Keratinocyte (primary cell): ENCODE data around the gene AMIGO2. TPM values are rescaled to one million over a fixed set of nuclear protein-coding genes. Genes with fewer than 3 reads are reported as not detected.

Source experiments
- DNase-seq: peaks from one replicate; pipeline ENCODE4 v3.0.0-alpha.2; 2011; ENCODE audit warnings: low read depth, missing footprints, low spot score
- FAIRE-seq: peaks from 2 replicates; lab custom pipeline; 2011; peaks lifted over from hg19 to GRCh38; lab: Jason Lieb, UNC
- H2AFZ ChIP-seq: 2 replicates; pipeline ENCODE4 v1.6.0; 2012; ENCODE audit warnings: low read length, control low read depth, inconsistent platforms; ENCODE audit not compliant: control insufficient read depth
- H3K27ac ChIP-seq: 2 replicates; pipeline ENCODE4 v1.5.1; 2011; ENCODE audit warnings: low read length; ENCODE audit not compliant: control insufficient read depth, insufficient read depth
- H3K27me3 ChIP-seq: 3 replicates; pipeline ENCODE4 v1.6.0; 2011; ENCODE audit warnings: low read length; ENCODE audit not compliant: control insufficient read depth, insufficient read depth; ENCODE audit errors: extremely low read depth
- H3K36me3 ChIP-seq, 2 experiments: 2 replicates in 1 of 2; 3 replicates in 1 of 2; pipeline ENCODE4 v1.5.1; 2011; ENCODE audit warnings: low read length in 2 of 2, mild to moderate bottlenecking in 1 of 2; ENCODE audit not compliant: control insufficient read depth in 2 of 2, insufficient read depth in 2 of 2; ENCODE audit errors: extremely low read depth in 1 of 2
- H3K4me1 ChIP-seq: 3 replicates; pipeline ENCODE4 v1.5.1; 2011; ENCODE audit warnings: low read length; ENCODE audit not compliant: control insufficient read depth, insufficient read depth; ENCODE audit errors: extremely low read depth
- H3K4me2 ChIP-seq: 3 replicates; pipeline ENCODE4 v1.6.0; 2011; ENCODE audit warnings: low read depth, low read length; ENCODE audit not compliant: control insufficient read depth, insufficient read depth; ENCODE audit errors: extremely low read depth
- H3K4me3 ChIP-seq, 3 experiments: fragments of 200-600 bp in 1 of 3; sonication (generic) in 1 of 3; 2 replicates in 2 of 3; 3 replicates in 1 of 3; pipeline ENCODE4 v1.5.1; 2011 to 2016; ENCODE audit warnings: low read length in 3 of 3, mild to moderate bottlenecking in 3 of 3, control low read depth in 2 of 3, inconsistent platforms in 1 of 3, low read depth in 1 of 3, mixed read lengths in 1 of 3, mixed run types in 1 of 3, moderate library complexity in 1 of 3; ENCODE audit not compliant: control insufficient read depth in 2 of 3, insufficient read depth in 2 of 3; ENCODE audit errors: extremely low read depth in 1 of 3
- H3K79me2 ChIP-seq: 2 replicates; pipeline ENCODE4 v1.6.0; 2012; ENCODE audit warnings: low read length; ENCODE audit not compliant: control insufficient read depth, insufficient read depth
- H3K9ac ChIP-seq: 3 replicates; pipeline ENCODE4 v1.6.0; 2011; ENCODE audit warnings: low read length; ENCODE audit not compliant: control insufficient read depth, insufficient read depth; ENCODE audit errors: extremely low read depth
- H3K9me1 ChIP-seq: 3 replicates; pipeline ENCODE4 v1.6.0; 2011; ENCODE audit warnings: low read length; ENCODE audit not compliant: control insufficient read depth, insufficient read depth; ENCODE audit errors: extremely low read depth
- H3K9me3 ChIP-seq: 2 replicates; pipeline ENCODE4 v1.5.1; 2012; ENCODE audit warnings: low read depth, low read length; ENCODE audit not compliant: control insufficient read depth
- H4K20me1 ChIP-seq: 3 replicates; pipeline ENCODE4 v1.6.0; 2011; ENCODE audit warnings: low read length; ENCODE audit not compliant: control insufficient read depth, insufficient read depth; ENCODE audit errors: extremely low read depth
- CTCF ChIP-seq, 3 experiments: IDR thresholded peaks in 1 of 3; conservative IDR thresholded peaks in 1 of 3; optimal IDR thresholded peaks in 1 of 3; 2 replicates in 2 of 3; 3 replicates in 1 of 3; pipeline versions ENCODE3 to v1.5.1; 2011; ENCODE audit warnings: low read length in 3 of 3, mild to moderate bottlenecking in 3 of 3, moderate library complexity in 2 of 3, control low read depth in 1 of 3, inconsistent platforms in 1 of 3; ENCODE audit not compliant: insufficient read depth in 2 of 3; ENCODE audit errors: extremely low read depth in 1 of 3
- EZH2 ChIP-seq: IDR thresholded peaks from one replicate; pipeline ENCODE4 v1.6.1; 2012; ENCODE audit warnings: inconsistent platforms, mild to moderate bottlenecking, low read length, moderate library complexity
- dilution Hi-C: fragments of 300-500 bp; cut with MboI; formaldehyde crosslinking; loops from one replicate; pipeline ENCODE4 v1.7.0; 2020; ENCODE audit warnings: low sequenced_read_pairs; ENCODE audit not compliant: extremely low pct_ligation_motif_present
- polyA plus RNA-seq, 5 experiments: library from polyadenylated mRNA; depleted of rRNA in 3 of 5; stranded (reverse) in 3 of 5; stranded (forward) in 1 of 5; unstranded in 1 of 5; fragments of >200 nt; gene quantifications; 1 replicate in 1 of 5; 2 replicates in 3 of 5; 3 replicates in 1 of 5; pipeline versions ENCODE4 v1.2.1 to v1.2.3, GENCODE V29; 2011 to 2012; ENCODE audit warnings: missing spikeins in 2 of 5, low read depth in 1 of 5, low replicate concordance in 1 of 5

The AMIGO2 gene
- polyA plus RNA-seq, 1 donor (not counting 4 experiments of a cell fraction or from before 2014, with no cell fraction given) = 71.3 TPM

GRCh38 chr12:47070310-47070709 lies 9.4 kb downstream of the AMIGO2 start:
- H3K9me1 ChIP-seq = no peaks in the 10 kb centered on the region
- dilution Hi-C loops = no loop called here
- H3K9me3 ChIP-seq = no peaks in the 10 kb centered on the region
- no peak overlapping the region for H3K27ac ChIP-seq
- H3K9ac ChIP-seq = no peak overlapping the region
- DNase-seq (no peak), FAIRE-seq (no peak)
- H3K4me1 ChIP-seq = no peaks in the 10 kb centered on the region
- TF ChIP-seq CTCF (optimal IDR thresholded peaks at IDR 0.05 in 1 of 3, IDR thresholded peaks at IDR 0.05 in 1 of 3, conservative IDR thresholded peaks at IDR 0.05 in 1 of 3; ENCODE audit: extremely low read depth in 1 of 3, insufficient read depth in 2 of 3, low read length in 3 of 3) (no peak), EZH2 (no peak)
- H3K27me3 ChIP-seq = no peaks in the 10 kb centered on the region
- H2AFZ ChIP-seq = no peak overlapping the region
- H3K4me2 ChIP-seq = no peak overlapping the region
- H3K36me3 ChIP-seq = no peaks in the 10 kb centered on the region
- no peaks in the 10 kb centered on the region for H3K79me2 ChIP-seq
- H3K4me3 ChIP-seq = no peak overlapping the region
- no peaks in the 10 kb centered on the region for H4K20me1 ChIP-seq

- TF ChIP-seq CTCF (optimal IDR thresholded peaks at IDR 0.05 in 1 of 3, IDR thresholded peaks at IDR 0.05 in 1 of 3, conservative IDR thresholded peaks at IDR 0.05 in 1 of 3; ENCODE audit: extremely low read depth in 1 of 3, insufficient read depth in 2 of 3, low read length in 3 of 3) = no peak
- no peak for TF ChIP-seq EZH2
- H3K27ac ChIP-seq = no peak overlapping the region
- H3K9me3 ChIP-seq = no peaks in the 10 kb centered on the region
- H3K27me3 ChIP-seq = no peaks in the 10 kb centered on the region
- H2AFZ ChIP-seq = no peak overlapping the region
- H3K4me3 ChIP-seq = no peak overlapping the region
- DNase-seq = no peak
- H3K36me3 ChIP-seq = no peaks in the 10 kb centered on the region
- no peaks in the 10 kb centered on the region for H3K4me1 ChIP-seq
- dilution Hi-C loops = no loop called here
- no peaks in the 10 kb centered on the region for H3K79me2 ChIP-seq
- no peaks in the 10 kb centered on the region for H3K9me1 ChIP-seq
- H3K9ac ChIP-seq = no peak overlapping the region
- FAIRE-seq = no peak
- H3K4me2 ChIP-seq = no peak overlapping the region
- no peaks in the 10 kb centered on the region for H4K20me1 ChIP-seq
Measured at GRCh38 chr12:47068539-47068938, 11.2 kb downstream of the AMIGO2 start.
